AG20443 (cell line): Measurements from ENCODE around the gene STX8.
"Not testable (repeated sequence)": the region's sequence is repeated elsewhere in the genome, so short reads cannot be mapped to it uniquely, and the experiment has no call there.

Experiments used
- DNase-seq: peaks from one replicate; pipeline ENCODE4 v3.0.0; 2012; ENCODE audit warnings: low spot score, mixed read lengths

Gene STX8

DNA sequence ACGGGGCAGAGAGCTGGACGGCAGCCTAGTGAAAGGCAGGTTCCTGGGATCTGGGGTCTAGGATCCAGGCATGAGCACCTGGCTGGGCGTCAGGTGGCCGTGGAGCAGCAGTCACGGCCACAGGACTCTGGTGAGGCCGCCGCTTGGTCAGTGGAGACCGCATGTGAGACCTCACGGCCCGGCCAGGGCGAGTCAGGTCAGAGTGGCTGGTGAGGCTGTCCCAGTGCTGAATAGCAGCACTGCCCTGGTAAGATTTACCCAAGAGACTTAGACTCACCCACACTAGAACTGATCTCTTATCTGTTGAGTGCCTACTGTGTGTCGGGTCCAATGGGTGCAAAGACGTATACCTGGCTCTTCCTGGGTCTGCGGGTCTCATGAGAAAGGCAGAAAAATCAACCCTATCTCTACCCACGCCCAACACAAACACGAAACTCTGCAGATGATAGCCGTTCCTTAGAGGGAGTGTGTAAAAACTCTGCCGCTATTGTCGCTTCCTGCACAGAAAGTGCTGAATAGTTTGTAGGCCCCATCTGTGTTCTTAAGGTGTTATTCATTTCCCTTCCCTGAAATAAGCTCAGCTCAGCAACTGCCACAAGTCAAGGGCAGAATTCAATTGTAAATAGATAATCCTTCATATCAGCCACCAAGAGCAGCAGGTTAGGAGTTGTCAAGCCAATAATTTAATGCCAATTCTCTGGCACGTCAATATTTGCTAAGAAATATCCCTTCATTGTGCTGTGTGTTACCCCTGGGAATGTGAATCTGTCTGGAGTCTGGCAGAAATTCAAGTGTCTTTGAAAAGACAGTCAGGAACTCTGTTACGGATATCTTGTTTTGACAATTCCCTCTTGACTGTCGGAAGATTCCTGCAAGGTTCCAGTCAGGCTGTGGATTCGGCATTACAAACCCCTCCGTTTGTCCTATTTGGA is 314.3 kb downstream of the STX8 start:
- DNase-seq = no peak

- DNase-seq = no peak
Observed at GRCh38 chr17:9259419-9259818, 316.2 kb downstream of the STX8 start.

DNA sequence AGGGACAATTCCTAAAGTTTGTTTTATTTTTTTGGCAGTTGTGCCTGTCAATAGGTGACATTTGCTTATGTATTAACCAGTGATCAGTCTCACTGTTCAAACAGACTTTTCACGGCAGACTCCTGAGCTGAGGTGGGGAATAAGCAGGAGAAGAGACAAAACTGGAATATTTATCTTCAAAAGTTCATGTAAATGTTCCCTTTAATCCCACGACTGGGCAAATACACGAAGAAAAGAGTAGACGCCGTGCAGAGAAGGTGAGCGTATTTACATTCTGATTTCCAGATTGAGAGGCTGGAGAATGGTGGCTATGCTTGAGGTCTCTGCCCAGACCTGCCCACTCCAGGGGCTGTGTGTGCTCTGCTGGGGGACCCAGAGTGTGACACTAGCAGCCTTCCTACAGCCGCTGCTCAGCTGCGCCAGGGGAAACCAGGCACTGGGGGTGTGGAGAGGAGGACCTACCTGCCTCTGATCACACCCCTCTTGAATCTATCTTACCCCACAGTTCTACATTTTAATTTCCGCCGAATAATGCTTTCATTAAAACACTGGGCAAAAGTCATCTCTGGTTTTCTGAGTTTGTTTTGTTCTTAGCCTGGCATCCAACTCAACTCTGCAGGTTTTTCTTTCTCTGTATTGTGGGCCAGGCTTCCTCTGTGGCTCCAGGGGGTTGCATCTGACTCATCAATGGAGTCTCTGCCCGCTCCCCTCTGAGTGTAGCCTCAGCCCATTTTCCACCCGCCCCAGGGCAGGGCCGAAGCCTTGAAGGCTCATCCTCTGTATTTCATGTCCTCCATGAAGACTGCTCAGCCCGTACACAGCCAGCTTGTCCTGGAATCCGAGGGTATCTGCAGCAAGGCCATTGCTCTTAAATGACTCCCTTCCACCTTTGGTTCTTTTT is 317.3 kb downstream of the STX8 start:
- no peak for DNase-seq

- not testable (repeated sequence) for DNase-seq
Observed at GRCh38 chr17:9257630-9257965, 318.0 kb downstream of the STX8 start.

GRCh38 chr17:9256751-9257629 is 318.6 kb downstream of the STX8 start:
- DNase-seq = peak; percentile 64

GRCh38 chr17:9256361-9256750 is 319.3 kb downstream of the STX8 start:
- no peak for DNase-seq

DNA sequence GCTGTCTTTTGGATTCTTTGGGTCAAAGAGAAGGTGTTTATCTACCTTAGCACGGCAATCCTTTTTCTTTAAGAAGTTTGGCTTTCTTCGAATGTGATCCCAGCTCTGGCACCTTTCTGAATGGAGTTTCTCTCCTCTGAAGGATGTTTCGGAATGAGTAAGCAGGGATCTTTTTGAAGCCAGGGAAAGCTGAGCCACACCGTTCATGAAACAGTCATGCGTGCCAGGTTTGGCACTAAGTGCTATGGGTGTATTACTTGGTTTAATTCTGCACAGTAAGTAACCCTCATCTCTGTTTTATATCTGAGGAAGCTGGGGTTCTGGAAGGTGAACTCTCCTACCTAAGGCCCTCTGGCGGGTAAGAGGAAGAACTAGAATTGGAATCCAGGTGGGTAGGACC is 319.8 kb downstream of the STX8 start:
- DNase-seq = no peak

- DNase-seq = no peak
Observed at GRCh38 chr17:9254841-9255240, 320.8 kb downstream of the STX8 start.

DNA sequence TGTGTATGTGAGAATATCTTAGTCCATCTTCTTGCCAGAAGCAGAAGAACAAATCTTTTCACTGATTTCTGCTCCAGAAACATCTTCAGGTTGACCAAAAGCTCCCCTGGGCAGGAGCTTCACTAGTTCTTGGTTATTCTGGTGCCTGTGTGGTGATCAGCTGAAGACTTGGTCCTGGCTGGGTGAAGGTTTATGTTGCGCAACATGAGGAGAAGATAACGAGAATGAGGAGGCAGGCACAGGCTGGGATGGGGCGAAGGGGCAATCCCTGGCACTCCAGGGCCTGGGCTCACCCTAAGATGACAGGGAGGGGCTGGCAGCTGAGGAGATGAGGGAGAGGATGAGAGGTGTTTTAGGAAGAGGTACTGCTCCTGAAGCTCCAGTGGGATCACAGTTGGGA is 322.3 kb downstream of the STX8 start:
- DNase-seq = no peak

DNA sequence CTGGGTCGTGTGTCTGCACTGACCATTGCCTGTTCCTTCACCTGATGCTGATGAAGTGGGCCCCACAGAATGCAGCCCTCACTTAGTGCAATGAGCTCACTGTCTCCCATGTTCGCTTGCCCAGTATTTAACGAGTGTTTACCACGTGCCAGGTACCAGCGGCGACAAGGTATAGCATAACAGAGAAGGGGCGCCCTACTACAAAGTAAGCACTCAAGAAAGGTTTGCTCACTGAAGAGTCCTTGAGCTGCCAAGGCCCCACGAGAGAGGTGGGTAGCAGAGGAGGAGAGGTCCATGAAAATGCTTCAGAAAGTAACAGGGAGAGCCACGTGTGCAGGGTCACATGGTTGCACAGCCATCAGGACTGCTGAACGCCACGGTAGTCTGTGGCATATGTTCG is 324.3 kb downstream of the STX8 start:
- DNase-seq = no peak

DNA sequence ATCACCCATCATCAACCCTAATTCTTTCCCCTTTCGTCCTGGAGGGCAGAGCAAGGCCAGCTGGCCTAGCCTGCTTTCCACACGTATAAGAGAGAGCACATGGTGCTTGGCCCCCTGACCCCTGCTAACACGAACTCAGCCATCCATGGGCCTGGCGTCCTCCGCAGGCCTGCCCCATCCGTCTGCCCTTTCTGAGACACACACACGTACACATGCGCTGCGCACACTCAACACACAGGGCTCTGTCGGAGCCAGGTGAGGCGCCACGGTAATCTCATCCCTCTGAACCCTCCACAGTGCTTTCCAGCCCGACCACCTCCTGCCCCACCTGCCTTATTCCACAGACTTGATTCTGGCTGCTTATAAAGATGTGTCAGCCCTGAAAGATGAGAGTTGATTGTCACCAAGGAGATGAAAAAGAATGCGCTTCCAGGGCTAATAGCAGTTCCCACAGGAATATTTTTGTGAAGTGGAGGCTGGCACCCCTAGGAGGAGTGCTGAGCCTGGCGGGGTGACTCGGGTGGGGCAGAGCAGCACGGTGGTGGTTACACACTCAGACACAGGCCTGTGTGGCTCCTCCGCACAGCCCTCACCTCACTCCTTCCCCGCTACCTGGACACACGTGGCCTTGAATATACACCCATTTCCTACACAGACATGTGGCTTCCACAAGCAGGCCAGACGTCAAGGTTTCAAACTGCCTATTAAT is 326.2 kb downstream of the STX8 start:
- DNase-seq = no peak

DNA sequence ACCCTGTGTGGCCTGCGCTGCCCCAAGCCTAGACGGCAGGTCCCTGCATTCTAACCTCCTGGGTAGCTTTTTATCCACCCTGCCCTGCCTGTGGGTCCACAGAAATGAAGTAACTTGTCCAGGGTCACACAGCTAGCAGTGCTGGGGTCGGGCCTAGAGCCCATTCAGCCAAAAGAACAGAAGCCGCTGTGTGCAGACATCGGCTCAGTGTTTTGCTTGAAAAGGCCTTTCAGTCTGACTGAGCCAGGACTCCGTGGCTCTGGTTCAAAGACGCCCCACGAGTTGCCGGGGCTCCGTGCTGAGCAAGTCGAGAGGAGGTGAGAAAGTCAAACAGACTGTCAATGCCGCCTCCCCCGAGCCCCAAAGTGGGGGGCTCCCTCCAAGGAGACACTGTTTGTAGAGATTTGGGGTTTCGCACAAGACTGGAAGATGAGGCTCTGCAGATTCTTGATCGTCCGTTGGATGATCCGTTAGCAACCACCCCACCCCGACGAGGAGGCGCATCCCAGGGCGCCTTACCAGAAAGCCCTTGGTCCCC is 328.1 kb downstream of the STX8 start:
- DNase-seq = no peak

DNA sequence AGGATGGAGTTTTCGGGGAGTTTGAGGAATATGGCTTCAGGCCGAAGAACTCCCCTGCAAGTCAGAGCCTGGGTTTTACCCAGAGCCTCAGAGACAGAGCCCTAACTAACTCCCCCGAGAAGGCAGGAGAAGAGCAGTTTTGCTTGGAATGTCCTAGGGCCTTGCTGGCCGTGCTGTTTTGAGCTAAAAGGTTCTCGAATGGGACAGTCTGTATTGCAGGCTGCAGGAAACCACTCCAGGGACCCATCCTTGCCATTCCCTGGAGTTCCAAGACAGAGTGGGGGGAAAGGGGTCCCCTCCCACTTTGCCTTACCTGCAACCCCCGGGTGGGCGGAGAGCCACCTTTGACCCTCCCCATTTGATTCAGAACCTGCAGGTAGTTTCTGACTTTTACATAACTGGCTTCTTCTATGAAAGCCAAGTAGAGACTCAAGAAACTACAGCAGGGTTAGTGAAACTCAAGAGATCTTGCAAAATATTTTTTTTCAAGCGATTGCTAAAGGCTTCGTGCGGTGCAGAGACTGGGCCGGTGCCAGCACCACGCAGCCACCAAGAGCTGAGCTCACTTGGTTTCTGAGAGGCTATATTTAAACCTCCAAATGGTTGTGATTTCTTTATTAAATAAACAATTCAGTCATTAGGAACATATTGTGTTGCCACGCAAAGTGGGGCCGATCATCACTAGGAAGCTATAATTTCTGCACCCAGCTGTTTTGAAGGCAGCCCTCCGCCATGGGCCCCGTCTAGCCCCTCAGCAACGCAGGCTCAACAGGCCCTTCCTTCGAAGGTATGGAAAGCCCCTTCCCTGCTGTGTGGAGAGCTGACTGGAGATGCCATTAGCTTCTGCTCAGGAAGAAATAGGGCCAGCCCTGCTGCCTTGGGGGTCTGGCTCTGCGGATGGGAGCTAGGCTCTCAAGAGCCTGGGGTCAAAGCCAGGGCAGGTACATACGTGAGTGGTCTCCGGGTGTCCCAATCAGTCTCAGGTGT is 331.3 kb downstream of the STX8 start:
- peak; percentile 83 for DNase-seq

DNA sequence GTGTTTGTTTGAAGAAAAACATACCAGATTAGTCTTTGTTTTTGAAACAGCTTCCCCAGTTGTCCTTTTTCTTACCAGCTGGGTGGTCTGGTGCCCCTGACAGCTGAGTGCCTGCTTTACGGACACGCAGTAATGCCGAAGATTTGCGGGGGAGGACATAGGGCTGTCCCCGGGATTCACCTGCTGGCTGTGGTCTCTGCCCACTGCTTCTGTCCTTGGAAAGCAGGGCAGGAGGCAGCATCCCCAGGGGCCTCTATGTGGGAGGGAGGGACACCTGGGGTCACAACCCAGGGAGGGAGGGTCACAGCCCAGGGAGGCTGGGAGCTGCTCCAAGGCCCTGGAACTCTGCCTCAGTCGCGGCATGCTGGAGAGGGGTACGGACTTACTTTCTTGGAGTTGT is 332.6 kb downstream of the STX8 start:
- no peak for DNase-seq

DNA sequence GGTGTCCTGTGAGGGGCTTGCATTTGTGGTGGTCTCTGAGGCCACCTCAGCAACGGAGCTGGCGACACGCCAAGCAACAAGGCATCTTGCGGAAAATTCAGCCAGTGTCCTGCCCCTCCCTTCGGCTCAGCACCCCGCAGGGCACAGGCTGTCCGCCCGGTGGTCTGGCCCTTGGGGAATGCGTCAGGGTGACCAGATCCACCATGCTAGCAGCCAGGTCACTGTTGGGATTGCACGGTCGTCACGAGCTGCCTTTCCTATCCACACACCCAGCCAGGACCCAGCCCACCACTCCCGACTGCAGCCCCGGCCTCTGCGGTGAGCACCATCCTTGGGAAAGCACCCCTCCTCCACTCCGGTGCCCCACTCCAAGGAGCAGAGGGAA is 333.1 kb downstream of the STX8 start:
- DNase-seq = no peak

- no peak for DNase-seq
Observed at GRCh38 chr17:9241774-9242496, 333.7 kb downstream of the STX8 start.

- no peak for DNase-seq
Observed at GRCh38 chr17:9241371-9241712, 334.3 kb downstream of the STX8 start.

DNA sequence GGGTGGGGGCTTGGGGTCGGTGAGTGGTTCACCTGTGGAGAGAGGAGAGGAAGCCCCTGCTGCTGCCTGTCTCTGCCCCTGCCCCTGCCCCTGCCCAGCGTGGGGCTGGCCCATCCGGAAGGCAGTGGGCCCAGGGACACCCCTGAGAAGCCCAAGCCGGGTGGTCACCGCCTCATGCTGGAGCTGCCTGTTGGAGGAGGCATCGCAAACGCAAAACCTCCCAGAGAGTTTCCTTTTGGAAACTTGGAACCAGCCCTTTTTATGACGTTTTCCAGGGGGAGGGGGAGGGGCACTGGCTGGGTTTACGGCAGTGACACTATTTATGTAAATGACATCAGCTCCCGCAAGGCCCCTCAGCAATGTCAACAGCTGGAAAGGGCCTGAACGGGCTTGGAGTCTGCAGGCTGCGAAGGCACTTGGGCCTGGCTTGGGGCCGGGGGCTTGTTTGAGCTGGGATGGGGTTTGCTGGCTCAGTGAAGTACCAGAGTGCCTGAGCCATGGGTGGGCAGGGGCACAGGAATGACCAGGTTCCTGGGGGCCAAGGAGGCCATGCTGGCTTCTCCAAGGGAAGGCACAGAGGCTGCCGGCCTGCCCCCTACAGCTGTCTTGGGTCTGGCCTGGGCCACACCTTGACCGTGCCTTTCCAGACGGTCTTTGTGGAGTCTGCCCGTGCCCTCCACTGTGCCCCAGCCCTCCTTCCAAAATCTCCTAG is 334.8 kb downstream of the STX8 start:
- peak; percentile 59 for DNase-seq
